Activated effector memory CD4-positive, alpha-beta T cell treated with Interleukin-2 at 50 U/mL for 16 hours (primary cell): ENCODE measurements around the gene RNF180.

Experiments
- DNase-seq: peaks from one replicate; pipeline ENCODE4 v3.0.0-alpha.2; 2020

RNF180 gene

GRCh38 chr5:64165500-64166200 lies at the start of gene RNF180:
TSS of gene RNF180 (plus strand) at chr5:64165843. CDS start at chr5:64200808, 34,965 bp downstream.
- DNase-seq = no peak

GRCh38 chr5:64125521-64125920 lies 40.1 kb upstream of the RNF180 start:
- no peak for DNase-seq

- no peak for DNase-seq
Observed at GRCh38 chr5:64126202-64126741, 39.4 kb upstream of the RNF180 start.

DNA sequence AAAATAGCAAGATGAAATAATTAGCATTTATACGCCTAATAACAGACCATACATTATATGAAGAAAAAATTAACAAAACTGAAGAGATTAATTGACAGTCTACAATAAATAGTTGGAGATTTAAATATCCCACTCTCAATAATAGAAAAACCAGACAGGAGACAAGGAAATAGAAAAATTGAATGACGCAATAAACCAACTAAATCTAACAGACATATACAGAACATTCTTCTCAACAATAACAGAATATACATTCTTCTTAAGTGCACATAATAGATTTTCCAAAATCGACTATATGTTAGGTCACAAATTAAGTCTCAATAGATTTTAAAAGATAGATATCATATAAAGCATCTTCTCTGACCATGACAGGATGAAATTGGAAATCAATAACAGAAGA lies 25.6 kb upstream of the RNF180 start:
- no peak for DNase-seq

- no peak for DNase-seq
Observed at GRCh38 chr5:64144425-64145215, 21.0 kb upstream of the RNF180 start.

- DNase-seq = no peak
Observed at GRCh38 chr5:64145216-64145895, 20.3 kb upstream of the RNF180 start.

DNA sequence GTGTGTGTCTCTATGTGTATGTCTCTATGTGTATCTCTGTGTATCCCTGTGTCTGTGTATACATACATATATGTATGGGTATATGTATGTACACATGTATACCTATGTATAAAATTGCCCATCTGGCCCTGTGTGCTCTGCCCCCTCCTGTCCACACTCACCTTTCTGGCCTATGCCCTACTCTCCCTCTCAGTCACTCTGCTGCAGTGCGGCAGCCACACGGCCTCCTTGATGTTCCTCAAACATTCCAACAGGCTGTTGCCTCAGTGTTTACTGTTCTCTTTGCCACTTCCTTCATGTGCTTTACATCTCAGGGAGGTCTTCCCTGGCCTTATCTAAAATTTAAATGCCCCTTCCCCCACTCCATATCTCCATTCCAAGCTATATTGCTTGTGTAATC lies 18.3 kb upstream of the RNF180 start:
- no peak for DNase-seq

GRCh38 chr5:64147849-64148441 lies 17.7 kb upstream of the RNF180 start:
- DNase-seq = no peak

DNA sequence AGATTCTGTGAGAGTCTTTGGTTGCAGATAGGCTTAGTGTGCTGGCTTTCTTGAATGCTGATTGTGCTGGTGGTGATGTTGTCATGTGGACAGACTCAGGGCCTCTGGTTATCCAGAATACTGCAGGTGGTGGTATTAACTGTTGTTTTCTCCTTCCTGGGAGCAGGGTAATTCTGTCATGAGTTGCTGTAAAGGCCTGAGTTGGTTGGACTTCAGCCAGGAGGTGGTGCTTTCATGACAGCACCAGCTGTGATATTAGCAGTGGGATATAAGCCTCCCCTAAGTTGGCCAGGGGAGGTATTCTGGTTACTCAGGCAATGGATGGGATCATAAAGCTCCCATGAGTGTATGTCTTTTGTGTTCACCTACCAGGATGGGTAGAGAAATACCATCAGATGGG lies 16.4 kb upstream of the RNF180 start:
- no peak for DNase-seq

DNA sequence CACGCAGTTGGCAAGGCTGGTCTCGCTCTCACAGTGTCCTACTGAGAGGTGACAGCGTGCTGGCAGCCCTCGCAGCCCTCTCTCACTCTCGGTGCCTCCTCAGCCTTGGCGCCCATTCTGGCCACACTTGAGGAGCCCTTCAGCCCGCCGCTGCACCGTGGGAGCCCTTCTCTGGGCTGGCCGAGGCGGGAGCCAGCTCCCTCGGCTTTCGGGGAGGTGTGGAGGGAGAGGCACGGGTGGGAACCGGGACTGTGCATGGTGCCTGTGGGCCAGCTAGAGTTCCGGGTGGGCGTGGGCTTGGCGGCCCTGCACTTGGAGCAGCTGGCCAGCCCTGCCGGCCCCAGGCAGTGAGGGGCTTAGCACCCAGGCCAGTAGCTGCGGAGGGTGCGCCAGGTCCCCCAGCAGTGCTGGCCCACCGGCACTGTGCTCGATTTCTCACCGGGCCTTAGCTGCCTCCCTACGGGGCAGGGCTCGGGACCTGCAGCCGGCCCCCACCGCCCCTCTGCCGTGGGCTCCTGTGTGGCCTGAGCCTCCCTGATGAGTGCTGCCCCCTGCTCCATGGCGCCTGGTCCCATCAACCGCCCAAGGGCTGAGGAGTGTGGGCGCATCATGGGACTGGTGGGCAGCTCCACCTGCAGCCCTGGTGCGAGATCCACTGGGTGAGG lies 15.7 kb upstream of the RNF180 start:
- no peak for DNase-seq

DNA sequence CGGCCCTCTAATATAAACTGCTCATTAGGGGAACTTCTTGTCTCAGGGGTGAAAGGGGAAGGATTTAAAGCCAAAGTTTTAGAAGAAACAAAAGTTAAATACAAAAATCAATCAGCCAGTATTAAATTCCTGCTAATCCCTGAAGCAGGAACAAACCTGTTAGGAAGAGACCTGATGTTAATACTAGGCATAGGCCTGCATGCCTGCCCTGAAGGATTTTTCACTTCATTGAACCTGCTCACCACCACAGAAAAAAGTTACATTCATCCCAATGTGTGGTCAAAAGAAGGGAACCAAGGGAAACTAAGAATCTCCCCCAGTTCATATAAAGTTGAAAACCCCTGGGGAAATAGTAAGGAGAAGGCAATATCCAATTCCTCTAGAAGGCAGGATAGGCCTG lies 9.4 kb upstream of the RNF180 start:
- no peak for DNase-seq

GRCh38 chr5:64158827-64159226 lies 6.8 kb upstream of the RNF180 start:
- no peak for DNase-seq

- DNase-seq = no peak
Observed at GRCh38 chr5:64160201-64160600, 5.4 kb upstream of the RNF180 start.

GRCh38 chr5:64161420-64161819 lies 4.2 kb upstream of the RNF180 start:
- no peak for DNase-seq

- no peak for DNase-seq
Observed at GRCh38 chr5:64163135-64163534, 2.5 kb upstream of the RNF180 start.

- DNase-seq = no peak
Observed at GRCh38 chr5:64163746-64164145, 1.9 kb upstream of the RNF180 start.

DNA sequence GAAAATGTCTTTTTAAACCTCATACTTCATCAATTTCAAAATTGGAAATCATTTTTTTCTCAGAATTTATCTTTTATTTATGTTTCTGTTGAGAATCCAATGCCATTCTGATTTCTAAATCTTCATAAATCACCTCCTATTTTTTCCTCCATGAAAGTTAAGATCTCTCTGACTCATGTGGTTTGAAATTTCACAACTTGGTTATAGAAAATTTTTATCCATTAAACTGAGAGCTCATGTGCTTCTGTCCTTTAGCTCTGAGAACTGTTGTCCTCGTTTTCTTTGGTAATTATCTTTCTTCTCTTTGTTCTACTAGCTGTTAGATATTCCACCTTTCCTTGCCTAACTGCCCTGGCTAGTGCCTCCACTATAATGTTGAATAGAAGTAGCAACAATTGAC lies 1.5 kb upstream of the RNF180 start:
- no peak for DNase-seq

DNA sequence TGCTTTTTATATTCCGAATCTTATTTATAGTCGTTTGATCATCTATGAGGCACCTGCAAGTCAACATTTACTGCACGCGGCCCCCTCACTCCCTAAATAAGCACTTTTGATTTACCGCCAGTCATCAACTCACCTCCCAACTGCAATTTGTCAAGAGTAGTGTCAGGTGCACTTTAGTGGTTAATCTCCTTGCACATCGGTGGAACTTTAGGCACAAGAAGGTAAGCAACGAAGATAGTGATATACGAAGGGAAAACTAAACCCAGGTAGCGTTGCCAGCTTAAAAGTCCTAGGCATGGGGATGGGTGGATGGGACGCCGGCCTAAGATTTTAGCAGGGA lies 513 bp upstream of the RNF180 start:
- DNase-seq = no peak

DNA sequence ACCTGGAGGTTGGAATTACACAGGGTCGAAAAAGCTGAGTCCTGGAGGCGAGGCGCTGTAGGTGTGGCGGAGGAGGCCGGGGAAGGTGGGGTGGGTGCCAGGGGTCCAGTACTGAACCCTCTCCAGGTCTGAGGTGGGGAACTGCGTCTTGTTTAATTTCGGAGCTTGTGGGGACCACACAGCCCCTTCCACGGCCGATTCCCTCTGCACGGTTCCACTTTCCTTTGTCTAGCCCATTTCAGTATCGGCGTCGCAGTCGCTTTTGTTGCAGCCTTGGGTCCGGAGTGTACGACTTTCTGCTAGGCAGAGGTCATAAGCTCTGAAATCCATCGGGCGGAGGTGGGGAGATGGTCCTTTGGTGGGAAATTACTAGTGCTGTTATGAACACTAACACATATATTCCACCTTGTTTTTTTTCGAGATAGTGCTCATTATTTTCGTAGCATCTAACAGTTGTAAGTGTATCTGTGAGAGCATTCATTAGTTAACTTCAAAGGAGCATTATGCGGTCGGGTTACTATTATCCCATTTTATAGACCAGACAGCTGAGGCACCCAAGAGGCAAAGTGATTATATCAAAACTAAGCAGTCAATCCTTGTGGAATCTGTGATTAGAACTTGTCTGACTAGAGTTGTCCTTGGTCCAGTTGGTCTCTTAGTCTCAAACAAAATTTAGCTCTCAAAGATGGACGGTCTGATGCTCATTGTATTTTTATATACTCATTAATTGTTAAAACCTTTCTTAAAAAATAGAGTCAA lies 737 bp downstream of the RNF180 start:
- no peak for DNase-seq

- no peak for DNase-seq
Observed at GRCh38 chr5:64176301-64176700, 10.7 kb downstream of the RNF180 start.

- DNase-seq = no peak
Observed at GRCh38 chr5:64180661-64181343, 15.2 kb downstream of the RNF180 start.
